ENCODE data around the gene RSPH10B2. TPM values are rescaled to one million over a fixed set of nuclear protein-coding genes. Genes with fewer than 3 reads are reported as not detected.

Gene RSPH10B2
- total and polyA plus RNA-seq, 2 of the 13 experiments (the other 11 are each of a cell fraction or from before 2014, with no cell fraction given) = 0.31 TPM; not detected in 1

DNA sequence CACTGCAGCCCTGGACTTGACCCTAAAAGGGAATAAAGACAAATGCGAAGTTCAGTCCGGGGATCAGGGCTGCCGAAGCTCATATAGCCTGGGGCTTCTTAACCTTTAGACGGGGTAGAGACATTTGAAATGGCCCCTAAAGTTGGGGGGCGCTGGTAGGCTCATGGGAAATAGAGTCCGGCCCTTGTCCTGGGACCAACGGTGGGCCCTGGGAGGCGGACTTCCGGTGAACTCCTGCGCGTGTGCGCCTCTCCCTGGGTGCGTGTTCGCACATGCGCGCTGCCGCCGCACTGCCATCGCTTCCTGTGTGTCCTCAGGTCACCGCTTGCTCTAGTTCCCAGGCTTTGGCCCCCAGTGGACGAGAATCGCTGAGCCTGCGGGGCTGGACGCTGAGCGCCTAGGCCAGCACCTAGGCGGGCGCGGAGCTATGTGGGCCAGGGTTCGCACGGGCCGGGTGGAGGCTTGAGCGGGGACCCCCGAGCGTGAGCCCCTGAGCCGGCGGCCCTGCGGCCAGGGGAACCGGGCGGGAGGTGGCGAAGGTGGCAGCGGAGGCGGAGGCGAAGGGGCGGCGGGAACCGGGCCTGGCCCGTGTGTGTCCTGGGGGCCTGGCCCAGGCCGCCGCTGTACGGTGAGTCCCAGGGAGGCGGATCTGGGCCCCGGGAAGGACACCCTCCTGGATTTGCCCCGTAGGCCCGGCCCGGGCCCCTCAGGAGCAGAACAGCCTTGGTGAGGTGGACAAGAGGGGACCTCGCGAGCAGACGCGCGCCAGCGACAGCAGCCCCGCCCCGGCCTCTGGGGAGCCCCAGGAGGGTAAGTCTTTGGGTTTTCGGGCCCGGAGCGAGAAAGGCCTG is 24.2 kb upstream of the RSPH10B2 start (continued):
- peak; percentile 51; the same call in 1 of the 2 replicates for TF ChIP-seq TOPORS (CRISPR knock-in tag; IDR thresholded peaks at IDR 0.05)
- TF ChIP-seq NFRKB (IDR thresholded peaks at IDR 0.05) = no peak
- peak; percentile 44; the same call in 1 of the 2 replicates for TF ChIP-seq ZNF263 (CRISPR knock-in tag; IDR thresholded peaks at IDR 0.05)
- TF ChIP-seq PHF21A (CRISPR knock-in tag; IDR thresholded peaks at IDR 0.05) = peak; percentile 92
- TF ChIP-seq SPEN (CRISPR knock-in tag; IDR thresholded peaks at IDR 0.05; ENCODE audit: low read depth) = peak; percentile 98
- TF ChIP-seq, protein P1, sequence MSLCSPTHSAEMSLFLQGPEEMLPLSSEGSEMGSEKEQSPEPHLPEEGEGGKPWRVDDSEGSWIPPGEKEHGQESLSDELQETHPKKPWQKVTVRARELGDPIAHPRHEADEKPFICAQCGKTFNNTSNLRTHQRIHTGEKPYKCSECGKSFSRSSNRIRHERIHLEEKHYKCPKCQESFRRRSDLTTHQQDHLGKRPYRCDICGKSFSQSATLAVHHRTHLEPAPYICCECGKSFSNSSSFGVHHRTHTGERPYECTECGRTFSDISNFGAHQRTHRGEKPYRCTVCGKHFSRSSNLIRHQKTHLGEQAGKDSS (CRISPR knock-in tag; IDR thresholded peaks at IDR 0.05; ENCODE audit: borderline replicate concordance, low read depth) = peak; percentile 30
- peak; percentile 82 for TF ChIP-seq ZNF768 (CRISPR knock-in tag; IDR thresholded peaks at IDR 0.05)
- peak; percentile 96 for TF ChIP-seq GABPB1 (CRISPR knock-in tag; IDR thresholded peaks at IDR 0.05)
- peak; percentile 81 for TF ChIP-seq DRAP1 (CRISPR knock-in tag; IDR thresholded peaks at IDR 0.05)
- no peak for TF ChIP-seq ZNF577 (CRISPR knock-in tag; IDR thresholded peaks at IDR 0.05; ENCODE audit: borderline replicate concordance, low read depth)
- TF ChIP-seq FOXO1 (CRISPR knock-in tag; IDR thresholded peaks at IDR 0.05) = peak; percentile 32; the same call in 1 of the 2 replicates
- TF ChIP-seq, protein P2, sequence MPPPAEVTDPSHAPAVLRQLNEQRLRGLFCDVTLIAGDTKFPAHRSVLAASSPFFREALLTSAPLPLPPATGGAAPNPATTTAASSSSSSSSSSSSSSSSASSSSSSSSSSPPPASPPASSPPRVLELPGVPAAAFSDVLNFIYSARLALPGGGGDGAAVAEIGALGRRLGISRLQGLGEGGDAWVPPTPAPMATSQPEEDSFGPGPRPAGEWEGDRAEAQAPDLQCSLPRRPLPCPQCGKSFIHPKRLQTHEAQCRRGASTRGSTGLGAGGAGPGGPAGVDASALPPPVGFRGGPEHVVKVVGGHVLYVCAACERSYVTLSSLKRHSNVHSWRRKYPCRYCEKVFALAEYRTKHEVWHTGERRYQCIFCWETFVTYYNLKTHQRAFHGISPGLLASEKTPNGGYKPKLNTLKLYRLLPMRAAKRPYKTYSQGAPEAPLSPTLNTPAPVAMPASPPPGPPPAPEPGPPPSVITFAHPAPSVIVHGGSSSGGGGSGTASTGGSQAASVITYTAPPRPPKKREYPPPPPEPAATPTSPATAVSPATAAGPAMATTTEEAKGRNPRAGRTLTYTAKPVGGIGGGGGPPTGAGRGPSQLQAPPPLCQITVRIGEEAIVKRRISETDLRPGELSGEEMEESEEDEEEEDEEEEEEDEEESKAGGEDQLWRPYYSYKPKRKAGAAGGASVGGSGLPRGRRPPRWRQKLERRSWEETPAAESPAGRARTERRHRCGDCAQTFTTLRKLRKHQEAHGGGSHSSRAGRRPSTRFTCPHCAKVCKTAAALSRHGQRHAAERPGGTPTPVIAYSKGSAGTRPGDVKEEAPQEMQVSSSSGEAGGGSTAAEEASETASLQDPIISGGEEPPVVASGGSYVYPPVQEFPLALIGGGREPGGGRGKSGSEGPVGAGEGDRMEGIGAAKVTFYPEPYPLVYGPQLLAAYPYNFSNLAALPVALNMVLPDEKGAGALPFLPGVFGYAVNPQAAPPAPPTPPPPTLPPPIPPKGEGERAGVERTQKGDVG (CRISPR knock-in tag; IDR thresholded peaks at IDR 0.05; ENCODE audit: borderline replicate concordance) = no peak
- TF ChIP-seq ZBTB2 (CRISPR knock-in tag; IDR thresholded peaks at IDR 0.05; ENCODE audit: low read depth) = peak; percentile 54; the same call in 1 of the 2 replicates
- no peak; the same call in 1 of the 2 replicates for TF ChIP-seq HDAC2 (CRISPR knock-in tag; IDR thresholded peaks at IDR 0.05)
- TF ChIP-seq CCDC6 (CRISPR knock-in tag; IDR thresholded peaks at IDR 0.05) = peak; percentile 93
- TF ChIP-seq IRF2 (CRISPR knock-in tag; IDR thresholded peaks at IDR 0.05) = peak; percentile 32; the same call in 1 of the 2 replicates
- no peak for TF ChIP-seq SIX4 (CRISPR knock-in tag; IDR thresholded peaks at IDR 0.05)
- TF ChIP-seq MIER3 (CRISPR knock-in tag; IDR thresholded peaks at IDR 0.05; ENCODE audit: borderline replicate concordance) = no peak
- peak; percentile 79; the same call in 1 of the 2 replicates for TF ChIP-seq ETV6 (CRISPR knock-in tag; conservative IDR thresholded peaks at IDR 0.05)
- no peak for TF ChIP-seq FOXK2 (IDR thresholded peaks at IDR 0.05)
- peak; percentile 23; the same call in 1 of the 2 replicates for TF ChIP-seq ZNF605 (CRISPR knock-in tag; IDR thresholded peaks at IDR 0.05)
- TF ChIP-seq ATF5 (CRISPR knock-in tag; IDR thresholded peaks at IDR 0.05; ENCODE audit: low read depth) = no peak

All from HepG2 (cell line).